HCT116 (cell line): ENCODE measurements around the gene C1orf21. TPM values are rescaled to one million over a fixed set of nuclear protein-coding genes. Genes with fewer than 3 reads are reported as not detected.

Experiments used
- ATAC-seq: fragments of 200-7000 bp; cut with Tn5 transposase; 2 replicates; pipeline ENCODE4 v1.9.1; 2020; ENCODE audit warnings: mild to moderate bottlenecking, moderate library complexity
- BruUV-seq: library from RNA; stranded (reverse); fragments of 400-500 nt; replicated peaks from 2 replicates; lab custom pipeline; 2021; lab: Mats Ljungman, UMichigan
- CTCF ChIA-PET: fragments of 300-600 bp; sonication (Branson Sonifier 250); formaldehyde crosslinking; loops from one replicate; lab custom pipeline; 2021; ENCODE audit warnings: antibody characterized with exemption; lab: Charles Lee
- POLR2A ChIA-PET: fragments of 300-600, 350-600 bp; sonication (Branson Sonifier 250); formaldehyde crosslinking; loops from one replicate; lab custom pipeline; 2021; ENCODE audit warnings: antibody characterized with exemption; lab: Charles Lee
- RAD21 ChIA-PET, 2 experiments: fragments of 300-600 bp; sonication (Branson Sonifier 250); formaldehyde crosslinking; loops; one replicate each; lab custom pipeline; 2023; ENCODE audit warnings: low total read pairs in 2 of 2; ENCODE audit not compliant: uncharacterized antibody in 2 of 2, unreplicated experiment in 2 of 2, low non-redundant PET in 1 of 2; lab: Charles Lee
- DNase-seq: peaks from one replicate; pipeline ENCODE4 v3.0.0-alpha.2; 2010; ENCODE audit warnings: low read depth, low spot score
- H2AFZ ChIP-seq: fragments of 200-600 bp; shearing (Covaris generic), sonication (generic); 2 replicates; pipeline ENCODE4 v1.6.1; 2017; ENCODE audit warnings: low read depth, mixed run types, mixed read lengths, antibody characterized with exemption, low read length; ENCODE audit not compliant: poor library complexity, severe bottlenecking
- H3K27ac ChIP-seq: 2 replicates; pipeline ENCODE4 v1.5.1; 2012; ENCODE audit warnings: low read depth, low read length
- H3K27me3 ChIP-seq: fragments of 200-600 bp; sonication (generic); 2 replicates; pipeline ENCODE4 v1.6.1; 2016; ENCODE audit warnings: mixed run types, low read length, mixed read lengths; ENCODE audit not compliant: insufficient read depth
- H3K36me3 ChIP-seq, 2 experiments: fragments of 200-500 bp in 1 of 2; fragments of 200-600 bp in 1 of 2; sonication (Bioruptor generic) in 1 of 2; sonication (generic) in 1 of 2; 2 replicates each; pipeline versions ENCODE4 v1.5.1 to v1.6.1; 2014 to 2016; ENCODE audit warnings: low read length in 2 of 2, inconsistent platforms in 1 of 2, mixed read lengths in 1 of 2, mixed run types in 1 of 2; ENCODE audit not compliant: insufficient read depth in 2 of 2, control insufficient read depth in 1 of 2
- H3K4me1 ChIP-seq, 2 experiments: fragments of 200-600 bp in 1 of 2; sonication (generic) in 1 of 2; 2 replicates each; pipeline versions ENCODE4 v1.5.1 to v1.6.1; 2012 to 2017; ENCODE audit warnings: low read length in 2 of 2, inconsistent platforms in 1 of 2, mild to moderate bottlenecking in 1 of 2, mixed read lengths in 1 of 2, mixed run types in 1 of 2, moderate library complexity in 1 of 2; ENCODE audit not compliant: insufficient read depth in 2 of 2, control insufficient read depth in 1 of 2
- H3K4me2 ChIP-seq: fragments of 200-600 bp; sonication (generic); 2 replicates; pipeline ENCODE4 v1.6.1; 2017; ENCODE audit warnings: mixed run types, low read length, mixed read lengths
- H3K4me3 ChIP-seq, 2 experiments: fragments of 200-600 bp in 1 of 2; sonication (generic) in 1 of 2; replicated peaks in 1 of 2; 2 replicates each; pipeline ENCODE4 v1.5.1; 2011 to 2016; ENCODE audit warnings: low read length in 2 of 2, control low read depth in 1 of 2, low read depth in 1 of 2, mild to moderate bottlenecking in 1 of 2, mixed read lengths in 1 of 2, mixed run types in 1 of 2
- H3K79me2 ChIP-seq: fragments of 200-600 bp; sonication (generic); 2 replicates; pipeline ENCODE4 v1.6.1; 2017; ENCODE audit warnings: mild to moderate bottlenecking, mixed run types, low read length, moderate library complexity, mixed read lengths; ENCODE audit not compliant: insufficient read depth
- H3K9ac ChIP-seq: fragments of 200-600 bp; sonication (generic); 2 replicates; pipeline ENCODE4 v1.6.1; 2016; ENCODE audit warnings: low read length, mixed read lengths
- H3K9me2 ChIP-seq: fragments of 200-600 bp; sonication (generic), shearing (Covaris generic); 2 replicates; pipeline ENCODE4 v1.6.1; 2017; ENCODE audit warnings: mixed run types, mild to moderate bottlenecking, moderate library complexity; ENCODE audit not compliant: insufficient read depth
- H3K9me3 ChIP-seq, 2 experiments: fragments of 200-500 bp in 1 of 2; fragments of 200-600 bp in 1 of 2; sonication (Bioruptor generic) in 1 of 2; sonication (generic) in 1 of 2; 2 replicates each; pipeline ENCODE4 v1.6.1; 2014 to 2017; ENCODE audit warnings: low read length in 2 of 2, mixed read lengths in 2 of 2, inconsistent platforms in 1 of 2, low read depth in 1 of 2, mild to moderate bottlenecking in 1 of 2, mixed run types in 1 of 2, moderate library complexity in 1 of 2; ENCODE audit not compliant: control insufficient read depth in 1 of 2, insufficient read depth in 1 of 2
- H4K20me1 ChIP-seq: fragments of 200-600 bp; sonication (generic), shearing (Covaris generic); 2 replicates; pipeline ENCODE4 v1.6.1; 2017; ENCODE audit warnings: mixed run types, mild to moderate bottlenecking, moderate library complexity; ENCODE audit not compliant: insufficient read depth
- CBX3 ChIP-seq: IDR thresholded peaks from 2 replicates; pipeline ENCODE4 v1.6.1; 2012; ENCODE audit warnings: low read depth
- EGR1 ChIP-seq: IDR thresholded peaks from 2 replicates; pipeline ENCODE4 v1.6.1; 2012; ENCODE audit warnings: low read depth
- ELF1 ChIP-seq: IDR thresholded peaks from 2 replicates; pipeline ENCODE4 v1.6.1; 2012; ENCODE audit warnings: low read depth, borderline replicate concordance
- EZH2 ChIP-seq: fragments of 200-600 bp; sonication (generic); IDR thresholded peaks from 2 replicates; pipeline ENCODE4 v1.6.1; 2017; ENCODE audit warnings: antibody characterized with exemption, mixed run types
- EZH2phosphoT487 ChIP-seq: fragments of 200-600 bp; IDR thresholded peaks from 2 replicates; pipeline ENCODE4 v1.6.1; 2018; ENCODE audit warnings: antibody characterized with exemption, borderline replicate concordance
- FOSL1 ChIP-seq: IDR thresholded peaks from 2 replicates; pipeline ENCODE4 v1.6.1; 2012; ENCODE audit warnings: low read depth
- JUND ChIP-seq: IDR thresholded peaks from 2 replicates; pipeline ENCODE4 v1.6.1; 2012
- POLR2A ChIP-seq: IDR thresholded peaks from 2 replicates; pipeline ENCODE4 v1.7.0; 2011; ENCODE audit warnings: borderline replicate concordance; ENCODE audit not compliant: insufficient read depth, insufficient read length; ENCODE audit errors: extremely low read depth
- SIN3A ChIP-seq: IDR thresholded peaks from 2 replicates; pipeline ENCODE4 v1.6.1; 2012; ENCODE audit warnings: low read depth
- SP1 ChIP-seq: IDR thresholded peaks from 2 replicates; pipeline ENCODE4 v1.6.1; 2012; ENCODE audit warnings: low read depth
- SRF ChIP-seq: IDR thresholded peaks from 2 replicates; pipeline ENCODE4 v1.6.1; 2012; ENCODE audit warnings: low read depth
- ZFX ChIP-seq: fragments of 450-650 bp; IDR thresholded peaks from 2 replicates; pipeline ENCODE4 v1.6.1; 2017
- ZNF274 ChIP-seq: fragments of 200-500 bp; sonication (Bioruptor generic); IDR thresholded peaks from 2 replicates; pipeline ENCODE4 v1.6.1; 2014; ENCODE audit warnings: mild to moderate bottlenecking, low read depth, low read length, inconsistent platforms
- intact Hi-C: fragments of 100-400 bp; cut with micrococcal nuclease; formaldehyde crosslinking; loops from 2 replicates; pipeline ENCODE4 v1.10.0; 2022
- total RNA-seq: library from RNA; stranded (reverse); gene quantifications from one replicate; pipeline ENCODE4 v1.2.1, GENCODE V29; 2021; ENCODE audit not compliant: unreplicated experiment
- TF ChIP-seq, protein P1 (sequence below): IDR thresholded peaks from 2 replicates; pipeline ENCODE4 v1.6.1; 2012; ENCODE audit warnings: low read depth
- TF ChIP-seq, protein P2 (sequence below): IDR thresholded peaks from 2 replicates; pipeline ENCODE4 v1.6.1; 2011; ENCODE audit warnings: mild to moderate bottlenecking, low read length, moderate library complexity; ENCODE audit not compliant: insufficient replicate concordance; ENCODE audit errors: extremely low read depth
- TF ChIP-seq, protein P3 (sequence below), 3 experiments: fragments of 200-600 bp in 1 of 3; sonication (generic) in 1 of 3; IDR thresholded peaks in 2 of 3; conservative IDR thresholded peaks in 1 of 3; 2 replicates each; pipeline ENCODE4 v1.5.1; 2012 to 2017; ENCODE audit warnings: low read depth in 2 of 3, low read length in 2 of 3, antibody characterized with exemption in 1 of 3, borderline replicate concordance in 1 of 3, control low read depth in 1 of 3, mild to moderate bottlenecking in 1 of 3, mixed read lengths in 1 of 3, mixed run types in 1 of 3, moderate library complexity in 1 of 3; ENCODE audit not compliant: insufficient read depth in 1 of 3

C1orf21 gene
- total RNA-seq, 1 experiment from 2014 or later, result 8.9 TPM

DNA sequence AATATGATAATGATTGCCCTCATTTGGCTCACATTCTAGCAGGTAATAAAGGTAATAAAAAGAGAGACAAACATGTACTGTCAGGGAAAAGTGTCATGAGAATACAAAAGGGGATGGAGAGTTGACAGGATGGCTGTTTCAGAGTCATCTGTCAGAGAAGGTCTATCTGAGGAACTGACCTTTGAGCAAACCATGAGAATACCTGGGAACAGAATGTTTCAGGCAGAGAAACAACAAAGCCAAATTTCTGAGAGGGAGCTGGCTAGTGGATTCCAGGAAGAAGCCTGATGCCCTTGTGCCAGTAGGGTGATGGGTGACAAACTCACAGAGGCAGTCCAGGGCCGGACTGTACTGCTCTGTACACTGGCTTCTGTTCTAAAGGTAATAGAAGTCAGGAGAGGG is 107.2 kb downstream of the C1orf21 start:
- H3K27me3 ChIP-seq, result no peaks in the 10 kb centered on the region
- no peak overlapping the region for H3K4me3 ChIP-seq
- H3K4me1 ChIP-seq, result peaks cover 6 to 16% of the 10 kb centered on the region in 2 experiments
- BruUV-seq, result no TSS peak
- POLR2A ChIA-PET, result no interaction called here
- RAD21 ChIA-PET, result no interaction called here
- H3K9me3 ChIP-seq, result no peaks in the 10 kb centered on the region
- no peaks in the 10 kb centered on the region for H3K36me3 ChIP-seq
- ATAC-seq (no peak), DNase-seq (no peak)
- CTCF ChIA-PET, result no interaction called here
- intact Hi-C loops, result no loop called here
- no peak overlapping the region for H2AFZ ChIP-seq
- no peaks in the 10 kb centered on the region for H3K9me2 ChIP-seq
- no peak overlapping the region for H3K27ac ChIP-seq
- H4K20me1 ChIP-seq, result no peaks in the 10 kb centered on the region
- TF ChIP-seq EGR1, result no peak
- no peak for TF ChIP-seq ZNF274
- TF ChIP-seq FOSL1, result no peak
- TF ChIP-seq SP1, result no peak
- TF ChIP-seq JUND, result no peak
- no peak for TF ChIP-seq EZH2phosphoT487
- TF ChIP-seq POLR2A, result no peak
- no peak for TF ChIP-seq EZH2
- TF ChIP-seq, protein P1, sequence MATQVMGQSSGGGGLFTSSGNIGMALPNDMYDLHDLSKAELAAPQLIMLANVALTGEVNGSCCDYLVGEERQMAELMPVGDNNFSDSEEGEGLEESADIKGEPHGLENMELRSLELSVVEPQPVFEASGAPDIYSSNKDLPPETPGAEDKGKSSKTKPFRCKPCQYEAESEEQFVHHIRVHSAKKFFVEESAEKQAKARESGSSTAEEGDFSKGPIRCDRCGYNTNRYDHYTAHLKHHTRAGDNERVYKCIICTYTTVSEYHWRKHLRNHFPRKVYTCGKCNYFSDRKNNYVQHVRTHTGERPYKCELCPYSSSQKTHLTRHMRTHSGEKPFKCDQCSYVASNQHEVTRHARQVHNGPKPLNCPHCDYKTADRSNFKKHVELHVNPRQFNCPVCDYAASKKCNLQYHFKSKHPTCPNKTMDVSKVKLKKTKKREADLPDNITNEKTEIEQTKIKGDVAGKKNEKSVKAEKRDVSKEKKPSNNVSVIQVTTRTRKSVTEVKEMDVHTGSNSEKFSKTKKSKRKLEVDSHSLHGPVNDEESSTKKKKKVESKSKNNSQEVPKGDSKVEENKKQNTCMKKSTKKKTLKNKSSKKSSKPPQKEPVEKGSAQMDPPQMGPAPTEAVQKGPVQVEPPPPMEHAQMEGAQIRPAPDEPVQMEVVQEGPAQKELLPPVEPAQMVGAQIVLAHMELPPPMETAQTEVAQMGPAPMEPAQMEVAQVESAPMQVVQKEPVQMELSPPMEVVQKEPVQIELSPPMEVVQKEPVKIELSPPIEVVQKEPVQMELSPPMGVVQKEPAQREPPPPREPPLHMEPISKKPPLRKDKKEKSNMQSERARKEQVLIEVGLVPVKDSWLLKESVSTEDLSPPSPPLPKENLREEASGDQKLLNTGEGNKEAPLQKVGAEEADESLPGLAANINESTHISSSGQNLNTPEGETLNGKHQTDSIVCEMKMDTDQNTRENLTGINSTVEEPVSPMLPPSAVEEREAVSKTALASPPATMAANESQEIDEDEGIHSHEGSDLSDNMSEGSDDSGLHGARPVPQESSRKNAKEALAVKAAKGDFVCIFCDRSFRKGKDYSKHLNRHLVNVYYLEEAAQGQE, result no peak
- TF ChIP-seq SIN3A, result no peak
- TF ChIP-seq SRF, result no peak
- TF ChIP-seq, protein P2, sequence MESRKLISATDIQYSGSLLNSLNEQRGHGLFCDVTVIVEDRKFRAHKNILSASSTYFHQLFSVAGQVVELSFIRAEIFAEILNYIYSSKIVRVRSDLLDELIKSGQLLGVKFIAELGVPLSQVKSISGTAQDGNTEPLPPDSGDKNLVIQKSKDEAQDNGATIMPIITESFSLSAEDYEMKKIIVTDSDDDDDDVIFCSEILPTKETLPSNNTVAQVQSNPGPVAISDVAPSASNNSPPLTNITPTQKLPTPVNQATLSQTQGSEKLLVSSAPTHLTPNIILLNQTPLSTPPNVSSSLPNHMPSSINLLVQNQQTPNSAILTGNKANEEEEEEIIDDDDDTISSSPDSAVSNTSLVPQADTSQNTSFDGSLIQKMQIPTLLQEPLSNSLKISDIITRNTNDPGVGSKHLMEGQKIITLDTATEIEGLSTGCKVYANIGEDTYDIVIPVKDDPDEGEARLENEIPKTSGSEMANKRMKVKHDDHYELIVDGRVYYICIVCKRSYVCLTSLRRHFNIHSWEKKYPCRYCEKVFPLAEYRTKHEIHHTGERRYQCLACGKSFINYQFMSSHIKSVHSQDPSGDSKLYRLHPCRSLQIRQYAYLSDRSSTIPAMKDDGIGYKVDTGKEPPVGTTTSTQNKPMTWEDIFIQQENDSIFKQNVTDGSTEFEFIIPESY, result no peak
- TF ChIP-seq, protein P3, sequence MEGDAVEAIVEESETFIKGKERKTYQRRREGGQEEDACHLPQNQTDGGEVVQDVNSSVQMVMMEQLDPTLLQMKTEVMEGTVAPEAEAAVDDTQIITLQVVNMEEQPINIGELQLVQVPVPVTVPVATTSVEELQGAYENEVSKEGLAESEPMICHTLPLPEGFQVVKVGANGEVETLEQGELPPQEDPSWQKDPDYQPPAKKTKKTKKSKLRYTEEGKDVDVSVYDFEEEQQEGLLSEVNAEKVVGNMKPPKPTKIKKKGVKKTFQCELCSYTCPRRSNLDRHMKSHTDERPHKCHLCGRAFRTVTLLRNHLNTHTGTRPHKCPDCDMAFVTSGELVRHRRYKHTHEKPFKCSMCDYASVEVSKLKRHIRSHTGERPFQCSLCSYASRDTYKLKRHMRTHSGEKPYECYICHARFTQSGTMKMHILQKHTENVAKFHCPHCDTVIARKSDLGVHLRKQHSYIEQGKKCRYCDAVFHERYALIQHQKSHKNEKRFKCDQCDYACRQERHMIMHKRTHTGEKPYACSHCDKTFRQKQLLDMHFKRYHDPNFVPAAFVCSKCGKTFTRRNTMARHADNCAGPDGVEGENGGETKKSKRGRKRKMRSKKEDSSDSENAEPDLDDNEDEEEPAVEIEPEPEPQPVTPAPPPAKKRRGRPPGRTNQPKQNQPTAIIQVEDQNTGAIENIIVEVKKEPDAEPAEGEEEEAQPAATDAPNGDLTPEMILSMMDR (IDR thresholded peaks at IDR 0.05 in 2 of 3, conservative IDR thresholded peaks at IDR 0.05 in 1 of 3; ENCODE audit: borderline replicate concordance in 1 of 3, insufficient read depth in 1 of 3, low read depth in 2 of 3, low read length in 2 of 3), result no peak
- TF ChIP-seq CBX3, result no peak
- TF ChIP-seq ZFX, result no peak
- TF ChIP-seq ELF1, result no peak
- H3K79me2 ChIP-seq, result no peaks in the 10 kb centered on the region
- H3K9ac ChIP-seq, result no peak overlapping the region
- H3K4me2 ChIP-seq, result no peak overlapping the region
